GM23248 (cell line): ENCODE data around the gene BTBD17. TPM values are rescaled to one million over a fixed set of nuclear protein-coding genes. Genes with fewer than 3 reads are reported as not detected.

Experiments used
- DNase-seq: peaks from one replicate; pipeline ENCODE4 v3.0.0-alpha.2; 2015
- H2AFZ ChIP-seq: fragments of 200-600 bp; sonication (generic); 2 replicates; pipeline ENCODE4 v1.6.1; 2016; ENCODE audit warnings: antibody characterized with exemption
- H3F3A ChIP-seq: fragments of 200-600 bp; sonication (generic); 2 replicates; pipeline ENCODE4 v1.6.1; 2016; ENCODE audit warnings: mild to moderate bottlenecking, antibody characterized with exemption, mixed run types; ENCODE audit not compliant: insufficient read depth
- H3K27ac ChIP-seq: fragments of 200-600 bp; sonication (generic); 2 replicates; pipeline ENCODE4 v1.5.1; 2016; ENCODE audit warnings: mild to moderate bottlenecking
- H3K27me3 ChIP-seq: fragments of 200-600 bp; sonication (generic); replicated peaks from 2 replicates; pipeline ENCODE4 v1.6.1; 2016; ENCODE audit warnings: mild to moderate bottlenecking; ENCODE audit not compliant: insufficient read depth
- H3K36me3 ChIP-seq: fragments of 200-600 bp; sonication (generic); 2 replicates; pipeline ENCODE4 v1.6.1; 2016; ENCODE audit warnings: low read depth, mild to moderate bottlenecking
- H3K4me1 ChIP-seq: fragments of 200-600 bp; sonication (generic); 2 replicates; pipeline ENCODE4 v1.6.1; 2016; ENCODE audit warnings: mild to moderate bottlenecking; ENCODE audit not compliant: insufficient read depth
- H3K4me2 ChIP-seq: fragments of 200-600 bp; sonication (generic); one replicate; pipeline ENCODE4 v1.6.1; 2016; ENCODE audit warnings: mild to moderate bottlenecking; ENCODE audit not compliant: unreplicated experiment
- H3K4me3 ChIP-seq: fragments of 200-600 bp; sonication (generic); 2 replicates; pipeline ENCODE4 v1.5.1; 2016; ENCODE audit warnings: mild to moderate bottlenecking
- H3K79me2 ChIP-seq: fragments of 200-600 bp; sonication (generic); 2 replicates; pipeline ENCODE4 v1.6.1; 2016; ENCODE audit warnings: mild to moderate bottlenecking; ENCODE audit not compliant: insufficient read depth
- H3K9ac ChIP-seq: fragments of 200-600 bp; sonication (generic); 2 replicates; pipeline ENCODE4 v1.6.1; 2016; ENCODE audit warnings: mild to moderate bottlenecking
- H3K9me2 ChIP-seq: fragments of 200-600 bp; sonication (generic); 2 replicates; pipeline ENCODE4 v1.6.1; 2016; ENCODE audit warnings: mixed run types, mild to moderate bottlenecking, moderate library complexity; ENCODE audit not compliant: insufficient read depth
- H3K9me3 ChIP-seq: fragments of 200-600 bp; sonication (generic); one replicate; pipeline ENCODE4 v1.6.1; 2017; ENCODE audit warnings: low read depth
- H4K20me1 ChIP-seq: fragments of 200-600 bp; sonication (generic); 2 replicates; pipeline ENCODE4 v1.6.0; 2016; ENCODE audit not compliant: insufficient read depth
- EZH2 ChIP-seq: fragments of 200-600 bp; sonication (generic); IDR thresholded peaks from 2 replicates; pipeline ENCODE4 v1.6.1; 2018; ENCODE audit warnings: antibody characterized with exemption, mild to moderate bottlenecking; ENCODE audit not compliant: insufficient read depth, poor library complexity, severe bottlenecking
- EZH2phosphoT487 ChIP-seq: fragments of 200-600 bp; sonication (generic); IDR thresholded peaks from 2 replicates; pipeline ENCODE4 v1.6.1; 2018; ENCODE audit warnings: antibody characterized with exemption, moderate library complexity, mild to moderate bottlenecking, low read depth; ENCODE audit not compliant: insufficient read depth
- WGBS, 2 experiments: methylation state at CpG; one replicate each; pipeline ENCODE4 v1.1.6; 2015 to 2017; ENCODE audit warnings: low lambda C conversion rate in 2 of 2, low coverage in 1 of 2; ENCODE audit errors: missing lambda C conversion rate in 2 of 2; 5-methylcytosine and 5-hydroxymethylcytosine counted together
- in situ Hi-C: fragments of 300-500 bp; cut with MboI; formaldehyde crosslinking; loops from 2 replicates; pipeline ENCODE4 v1.15.0; 2020
- polyA plus RNA-seq: library from polyadenylated mRNA; unstranded; fragments of >200 nt; fragmentation: Nextera tagmentation; extraction: Ambion mirVana; gene quantifications from 2 replicates; pipeline ENCODE4 v1.2.1, GENCODE V29; 2016
- total RNA-seq: library from RNA; depleted of rRNA; stranded (reverse); fragments of >200 nt; shearing (Covaris generic); gene quantifications from 2 replicates; pipeline ENCODE4 v1.2.3, GENCODE V29; 2014

Gene BTBD17
- total and polyA plus RNA-seq, 2 experiments from 2014 or later, result 0.10 TPM; not detected in 1

- peak; percentile 35 for DNase-seq
- Histone ChIP-seq H3K27me3 (peaks cover 19% of the 10 kb centered on the region), H4K20me1 (no peaks in the 10 kb centered on the region), H3K4me3 (no peak within 1 kb of the TSS), H3K27ac (no peak within 1 kb of the TSS), H3K79me2 (no peaks in the 10 kb centered on the region), H3K4me1 (no peaks in the 10 kb centered on the region), H2AFZ (no peak within 1 kb of the TSS), H3F3A (no peaks in the 10 kb centered on the region), H3K9ac (no peak within 1 kb of the TSS), H3K9me2 (no peaks in the 10 kb centered on the region), H3K36me3 (no peaks in the 10 kb centered on the region), H3K9me3 (no peaks in the 10 kb centered on the region), H3K4me2 (peak within 1 kb of the TSS; percentile 28)
- 6 to 7% methylated on average over 40 to 62 of the region's 73 CpGs for WGBS, 2 experiments
- in situ Hi-C loops, result no loop called here
- TF ChIP-seq EZH2phosphoT487 (0 out of 2 replicates have a peak, but pooled peaks have one; percentile 26), EZH2 (no peak)
Measured at GRCh38 chr17:74325743-74326379, 35.8 kb downstream of the BTBD17 start, which contains the start of gene KIF19. Gene KIF19 (plus strand): TSS chr17:74326226. CDS start chr17:74326350, 124 bp downstream.

- 23 to 28% methylated on average over 11 of the region's 11 CpGs for WGBS, 2 experiments
- Histone ChIP-seq H3K4me1 (no peaks in the 10 kb centered on the region), H3K27me3 (peaks cover 16% of the 10 kb centered on the region), H3K9me2 (no peaks in the 10 kb centered on the region), H3K4me3 (no peak overlapping the region), H2AFZ (no peak overlapping the region), H3K9me3 (no peaks in the 10 kb centered on the region), H4K20me1 (no peaks in the 10 kb centered on the region), H3K36me3 (no peaks in the 10 kb centered on the region), H3K4me2 (no peak overlapping the region), H3K9ac (no peak overlapping the region), H3K79me2 (no peaks in the 10 kb centered on the region), H3K27ac (no peak overlapping the region), H3F3A (no peaks in the 10 kb centered on the region)
- TF ChIP-seq EZH2phosphoT487 (no peak), EZH2 (no peak)
- in situ Hi-C loops, result no loop called here
- DNase-seq, result no peak
Measured at GRCh38 chr17:74325376-74325742, 36.3 kb downstream of the BTBD17 start.

GRCh38 chr17:74324521-74324920 is 37.1 kb downstream of the BTBD17 start:
- no peaks in the 10 kb centered on the region for H3K9me2 ChIP-seq
- peaks cover 16% of the 10 kb centered on the region for H3K27me3 ChIP-seq
- H3F3A ChIP-seq, result no peaks in the 10 kb centered on the region
- no peak overlapping the region for H3K9ac ChIP-seq
- no peak for DNase-seq
- 79 to 84% methylated on average over 6 of the region's 6 CpGs for WGBS, 2 experiments
- no peaks in the 10 kb centered on the region for H3K36me3 ChIP-seq
- no peaks in the 10 kb centered on the region for H4K20me1 ChIP-seq
- H3K9me3 ChIP-seq, result no peaks in the 10 kb centered on the region
- H2AFZ ChIP-seq, result no peak overlapping the region
- in situ Hi-C loops, result no loop called here
- no peaks in the 10 kb centered on the region for H3K79me2 ChIP-seq
- no peak for TF ChIP-seq EZH2
- TF ChIP-seq EZH2phosphoT487, result no peak
- H3K27ac ChIP-seq, result no peak overlapping the region
- H3K4me1 ChIP-seq, result no peaks in the 10 kb centered on the region
- no peak overlapping the region for H3K4me3 ChIP-seq
- H3K4me2 ChIP-seq, result no peak overlapping the region

GRCh38 chr17:74318391-74318790 is 43.3 kb downstream of the BTBD17 start:
- Histone ChIP-seq H4K20me1 (no peaks in the 10 kb centered on the region), H3K79me2 (no peaks in the 10 kb centered on the region), H3K9me2 (no peaks in the 10 kb centered on the region), H3K4me1 (no peaks in the 10 kb centered on the region), H3K27ac (no peak overlapping the region), H2AFZ (no peak overlapping the region), H3K4me2 (no peak overlapping the region), H3K9me3 (no peaks in the 10 kb centered on the region), H3K36me3 (no peaks in the 10 kb centered on the region), H3F3A (no peaks in the 10 kb centered on the region), H3K27me3 (no peaks in the 10 kb centered on the region; the same call in 1 of the 2 replicates), H3K4me3 (no peak overlapping the region), H3K9ac (no peak overlapping the region)
- in situ Hi-C loops, result no loop called here
- no peak for DNase-seq
- TF ChIP-seq EZH2 (no peak), EZH2phosphoT487 (no peak)
- WGBS, 2 experiments, result 72 to 74% methylated on average over 10 of the region's 10 CpGs
